ENCODE measurements around the gene B9D2.

B9D2 gene

GRCh38 chr19:41307954-41308449, 55.9 kb downstream of the B9D2 start:
- no peak for DNase-seq

DNA sequence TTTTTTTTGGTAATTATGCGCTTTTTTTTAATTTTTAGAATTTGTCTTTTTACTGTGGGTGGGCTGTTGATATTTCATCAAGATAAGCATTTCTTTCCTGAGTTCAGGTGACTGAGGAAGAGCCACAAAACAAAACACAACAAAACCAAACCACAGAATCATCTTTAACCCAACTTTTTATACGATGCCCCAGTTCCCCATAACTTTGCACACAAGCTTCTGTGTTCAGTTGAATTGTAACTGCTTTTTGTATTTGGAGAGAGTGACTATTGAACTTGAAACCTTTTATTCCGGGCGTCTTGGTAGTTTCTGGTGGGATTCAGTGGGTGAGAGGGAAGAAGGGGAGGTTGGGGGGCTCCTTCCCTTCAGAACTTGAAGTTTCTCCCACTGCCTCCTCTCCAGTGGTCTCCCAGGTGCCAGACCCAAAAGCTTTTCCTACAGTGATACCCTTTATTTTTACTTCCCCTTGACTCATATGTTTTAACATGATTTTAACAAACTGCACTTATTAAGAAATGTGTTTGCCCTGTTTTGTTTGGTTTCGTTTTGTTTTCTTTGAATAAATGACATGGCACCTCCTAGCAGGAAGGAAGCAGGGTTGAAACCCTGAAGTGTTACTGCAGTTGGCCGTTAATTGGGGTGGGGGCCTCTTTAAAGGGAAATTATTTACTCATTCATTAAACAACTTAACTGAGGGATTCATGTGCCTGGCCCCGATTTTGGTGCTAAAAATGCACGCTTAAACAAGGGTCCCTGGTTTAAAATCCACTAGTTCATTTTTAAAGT, 56.7 kb downstream of the B9D2 start:
- no peak for DNase-seq

- DNase-seq, result no peak
Measured at GRCh38 chr19:41305927-41306793, 57.8 kb downstream of the B9D2 start.

DNA sequence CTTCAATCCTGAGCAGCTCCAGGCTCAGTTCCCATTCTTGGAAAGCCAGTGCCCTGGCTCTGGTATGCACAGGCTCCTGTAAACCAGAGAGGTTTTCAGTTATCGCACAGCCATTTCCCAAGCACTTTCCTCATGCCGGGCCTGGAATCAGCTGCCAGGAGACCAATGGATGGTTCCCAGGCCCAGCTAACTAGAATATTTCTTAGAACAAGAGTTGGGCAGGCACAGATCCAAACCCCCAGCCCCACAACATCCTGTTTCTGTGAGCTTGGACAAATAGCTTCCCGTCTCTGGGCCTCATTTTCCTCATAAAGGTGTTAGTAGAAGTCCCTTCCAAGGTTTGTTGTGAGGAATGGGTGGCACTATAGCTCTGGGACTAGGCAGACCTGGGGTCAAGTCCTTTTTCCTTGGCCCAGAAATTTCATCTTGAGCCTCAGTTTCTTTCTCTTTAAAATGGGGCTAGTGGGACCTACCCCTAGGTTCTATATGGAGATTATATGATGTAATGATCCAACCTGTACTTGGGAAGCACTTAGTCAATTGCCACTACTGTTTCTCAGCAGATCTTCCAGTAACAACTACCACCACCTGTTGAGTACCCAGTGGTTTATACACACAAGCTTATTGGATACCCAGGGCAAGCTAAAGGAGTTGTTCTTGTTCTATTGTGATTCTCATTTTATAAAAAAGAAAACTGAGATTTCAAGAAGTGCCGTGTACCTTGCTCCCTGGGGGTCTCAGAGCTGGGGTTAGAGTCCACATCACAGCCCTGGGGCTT, 59.1 kb downstream of the B9D2 start:
- DNase-seq, result no peak
